Stimulated activated CD8-positive, alpha-beta memory T cell treated with anti-CD3 and anti-CD28 coated beads, Interleukin-7, amount 100 ng/mL, for 1 hour (primary cell): Measurements from ENCODE around the gene FOXF1.

Experiments
- DNase-seq, 2 donors: peaks; one replicate each; pipeline ENCODE4 v3.0.0-alpha.2; 2020; ENCODE audit warnings: low read depth in 2 of 2

FOXF1 gene

GRCh38 chr16:86556576-86556975 is 46.2 kb downstream of the FOXF1 start:
- DNase-seq: no peak

DNA sequence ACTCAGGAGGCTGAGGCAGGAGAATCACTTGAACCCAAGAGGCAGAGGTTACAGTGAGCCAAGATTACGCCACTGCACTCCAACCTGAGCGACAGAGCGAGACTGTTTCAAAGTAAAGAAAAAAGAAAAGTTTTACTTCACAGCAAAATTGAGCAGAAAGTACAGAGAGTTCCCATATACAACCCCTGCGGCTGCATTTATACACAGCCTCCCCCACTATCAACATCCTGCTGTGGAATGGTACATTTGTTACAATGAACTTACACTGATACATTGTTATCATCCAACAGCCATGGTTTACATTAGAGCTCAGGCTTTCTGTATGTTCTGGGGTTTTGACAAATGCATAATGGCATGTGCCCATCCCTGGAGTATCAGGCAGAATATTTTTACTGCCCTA is 47.3 kb downstream of the FOXF1 start:
- no peak for DNase-seq

DNA sequence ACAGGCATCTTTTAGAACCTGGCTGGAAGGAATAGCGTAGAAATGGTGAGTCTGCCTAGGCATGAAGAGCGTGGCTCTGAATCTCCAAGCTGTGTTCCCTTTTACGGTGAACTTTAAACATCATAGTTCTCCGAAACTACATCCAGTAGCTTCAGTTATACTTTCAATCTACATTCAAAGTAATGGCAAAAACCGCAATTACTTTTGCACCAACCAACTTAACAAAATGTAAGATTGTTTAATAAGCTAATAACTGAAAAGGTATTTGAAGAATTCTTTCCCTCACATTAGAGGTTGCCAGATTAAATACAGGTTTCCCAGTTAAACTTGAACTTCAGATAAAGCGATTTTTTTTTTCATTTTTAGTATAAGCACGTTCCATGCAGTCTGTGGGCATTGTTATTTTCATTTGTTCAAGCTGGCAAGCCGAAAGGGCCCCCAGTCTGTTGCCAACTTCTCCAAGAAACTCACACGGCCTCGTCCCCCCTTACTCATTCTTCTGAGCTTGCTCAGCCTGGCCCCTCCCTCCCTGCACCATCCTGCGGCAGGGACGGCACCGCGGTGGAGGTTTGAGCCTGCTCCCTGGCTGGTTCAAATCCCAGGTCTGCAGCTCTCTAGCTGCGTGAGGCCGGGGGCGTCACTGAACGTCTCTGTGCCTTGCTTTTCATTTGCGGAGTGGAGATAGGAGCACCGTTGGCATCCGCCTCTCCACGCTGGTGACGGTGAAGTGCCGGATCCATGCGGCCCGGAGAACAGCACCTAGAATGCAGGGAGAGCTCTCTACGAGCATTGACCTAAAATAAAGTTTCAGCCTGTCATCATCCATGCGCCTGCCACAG is 48.2 kb downstream of the FOXF1 start:
- DNase-seq: no peak

DNA sequence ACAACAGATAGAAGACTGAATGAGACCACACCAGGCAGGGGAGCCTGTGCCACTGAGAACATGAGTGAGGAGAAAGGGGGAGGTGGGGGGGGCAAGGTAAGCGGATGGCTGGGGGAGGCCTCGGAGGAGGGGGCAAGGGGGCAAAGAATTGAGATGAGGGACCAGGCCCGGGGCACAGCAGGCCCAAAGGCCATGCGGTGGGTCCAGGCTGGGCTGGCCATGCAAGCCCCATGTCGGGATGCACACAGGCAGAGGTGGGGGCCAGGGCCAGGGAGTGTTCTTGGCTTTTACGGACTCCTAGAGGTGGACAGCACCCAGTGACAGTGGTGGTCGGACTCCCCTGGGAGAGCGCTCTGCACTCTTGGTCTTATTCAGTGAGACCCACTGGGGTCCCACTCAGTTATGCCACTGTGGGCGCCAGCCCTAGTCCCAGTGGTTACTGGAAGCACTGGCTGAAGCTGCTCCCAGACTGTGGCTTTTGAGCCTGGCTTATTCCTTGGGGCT is 49.5 kb downstream of the FOXF1 start:
- DNase-seq: no peak

GRCh38 chr16:86562356-86562755 is 52.0 kb downstream of the FOXF1 start:
- no peak for DNase-seq

DNA sequence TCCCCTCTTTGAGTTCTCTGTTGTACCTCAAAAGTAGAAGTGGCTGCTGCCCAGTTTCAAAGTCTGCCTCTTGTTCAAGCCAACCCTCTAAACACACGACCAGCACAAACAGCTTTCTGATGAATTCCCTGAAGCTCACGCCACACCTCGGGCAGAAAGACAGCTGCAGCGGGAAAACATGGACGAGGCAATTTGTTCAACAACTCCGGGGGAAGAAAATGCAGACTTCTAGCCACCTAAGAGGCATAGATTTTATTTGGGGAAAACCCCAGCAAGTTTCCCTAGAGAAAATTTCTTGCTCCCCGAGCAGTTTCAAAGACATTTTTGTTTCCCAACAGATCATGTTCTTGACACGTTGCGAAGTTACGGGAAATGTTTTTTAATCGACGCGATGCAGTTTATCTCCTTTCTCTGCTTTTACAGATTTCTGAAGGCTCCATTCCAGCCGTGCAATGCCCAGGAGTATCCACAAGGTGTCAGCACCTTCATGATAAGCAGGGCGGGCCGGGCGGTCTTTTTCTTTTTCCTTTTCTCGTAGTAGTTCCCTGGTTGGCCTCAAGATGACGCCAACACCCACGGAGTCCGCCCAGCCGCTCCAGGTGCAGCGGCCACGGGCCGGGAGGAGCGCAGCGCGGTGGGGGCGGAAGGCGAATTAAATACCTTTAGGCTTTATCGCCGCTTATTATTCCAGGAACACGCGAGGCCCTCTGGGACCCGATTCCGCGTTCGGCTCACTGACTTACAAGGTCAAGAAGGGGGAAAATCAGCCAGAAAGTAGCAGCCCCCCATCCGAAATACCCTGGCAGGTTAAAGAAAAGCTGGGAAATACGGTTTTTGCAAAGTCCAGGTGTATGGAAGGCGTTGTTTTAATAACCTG is 53.4 kb downstream of the FOXF1 start:
- peak; percentile 66 to 79 for DNase-seq
